IMR-90 (cell line): ENCODE measurements around the gene EDA.

ENCODE experiments used
- CTCF ChIP-seq: conservative IDR thresholded peaks from 2 replicates; pipeline ENCODE4 v1.5.1; 2012; ENCODE audit warnings: mild to moderate bottlenecking, low read depth, low read length, improper control_type of control experiment
- ELK1 ChIP-seq: fragments of 150-350 bp; IDR thresholded peaks from 2 replicates; pipeline ENCODE4 v1.6.1; 2016; ENCODE audit warnings: low read depth, mild to moderate bottlenecking, low read length, moderate library complexity, borderline replicate concordance
- POLR2A ChIP-seq: IDR thresholded peaks from 2 replicates; pipeline ENCODE4 v1.6.1; 2012; ENCODE audit warnings: mild to moderate bottlenecking, low read depth, low read length
- RFX5 ChIP-seq: IDR thresholded peaks from 2 replicates; pipeline ENCODE4 v1.8.0; 2012; ENCODE audit warnings: low read depth, mild to moderate bottlenecking, low read length, moderate library complexity

GRCh38 chrX:70032792-70033191 lies 416.9 kb downstream of the EDA start:
- TF ChIP-seq CTCF (0 out of 2 replicates have a peak, but pooled peaks have one; percentile 1), POLR2A (no peak), RFX5 (no peak), ELK1 (no peak)
